ENCODE measurements around the gene RPP21. TPM values are rescaled to one million over a fixed set of nuclear protein-coding genes. Genes with fewer than 3 reads are reported as not detected.

RPP21 gene
- total and polyA plus RNA-seq, 2 donors (not counting 1 experiment from before 2014, with no cell fraction given), result 48.1 to 114 TPM

DNA sequence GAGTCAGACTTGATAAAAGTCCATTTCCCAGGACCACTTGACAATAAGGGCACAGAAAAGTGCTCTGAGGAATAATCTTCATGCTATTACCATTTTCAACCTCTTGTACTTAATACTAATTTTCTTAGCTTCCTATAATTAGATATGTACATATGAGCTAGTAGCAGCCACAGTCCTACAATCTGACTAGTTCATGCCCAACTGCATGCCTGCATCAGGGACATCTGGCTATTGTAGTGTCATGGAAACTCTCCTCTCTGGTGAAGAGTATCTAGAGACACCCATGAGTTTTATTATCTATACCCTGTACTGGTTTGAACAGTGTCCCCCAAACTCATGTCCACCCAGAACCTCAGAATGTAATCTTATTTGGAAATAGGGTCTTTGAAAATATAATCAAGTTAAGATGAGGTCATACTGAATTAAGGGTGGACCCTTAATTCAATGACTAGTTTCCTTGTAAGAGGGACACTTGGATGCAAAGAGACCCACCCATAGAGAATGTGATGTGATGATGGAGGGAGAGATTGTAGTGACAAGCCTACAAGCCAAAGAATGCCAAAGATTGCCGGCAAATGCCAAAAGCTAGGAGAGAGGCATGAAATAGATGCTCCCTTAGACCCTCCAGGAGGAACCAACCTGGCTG, 32.2 kb upstream of the RPP21 start:
- no peak overlapping the region for H3K4me3 Mint-ChIP-seq
- H3K27me3 Mint-ChIP-seq, result no peaks in the 10 kb centered on the region
- Histone ChIP-seq H3K27ac (ENCODE audit: low read length in 2 of 2) (no peak overlapping the region), H3K36me3 (replicated peaks in 1 of 2; ENCODE audit: control extremely low read depth in 1 of 2, control insufficient read depth in 1 of 2, extremely low read depth in 1 of 2, insufficient read depth in 2 of 2, low read length in 1 of 2) (peaks cover 0 to 42% of the 10 kb centered on the region in 2 experiments), H3K4me3 (ENCODE audit: control extremely low read depth in 1 of 5, extremely low read depth in 1 of 5, insufficient read depth in 1 of 5, low read depth in 2 of 5, low read length in 4 of 5) (no peak overlapping the region), H4K20me1 (ENCODE audit: control insufficient read depth, insufficient read depth, low read length, poor library complexity, severe bottlenecking) (peaks cover 95% of the 10 kb centered on the region), H3K4me2 (replicated peaks; ENCODE audit: low read depth, low read length, poor library complexity, severe bottlenecking) (no peak overlapping the region), H3K79me2 (ENCODE audit: control insufficient read depth, insufficient read depth, low read length) (peaks cover 95% of the 10 kb centered on the region), H3K9me3 (ENCODE audit: control extremely low read depth in 1 of 3, control insufficient read depth in 2 of 3, insufficient read depth in 1 of 3, low read length in 2 of 3) (no peaks in the 10 kb centered on the region), H2AFZ (ENCODE audit: insufficient read depth, low read depth, low read length, poor library complexity, severe bottlenecking) (no peak overlapping the region), H3K27me3 (replicated peaks in 1 of 4; ENCODE audit: control extremely low read depth in 1 of 4, control insufficient read depth in 3 of 4, insufficient read depth in 4 of 4, low read length in 3 of 4) (no peaks in the 10 kb centered on the region), H3K9ac (ENCODE audit: low read length) (no peak overlapping the region), H3K4me1 (ENCODE audit: control insufficient read depth in 2 of 2, insufficient read depth in 2 of 2, low read length in 2 of 2) (no peaks in the 10 kb centered on the region)
- TF ChIP-seq EZH2 (IDR thresholded peaks at IDR 0.05; ENCODE audit: borderline replicate concordance, insufficient read depth, low read depth, low read length, poor library complexity, severe bottlenecking), result no peak
- TF ChIP-seq, protein P1, sequence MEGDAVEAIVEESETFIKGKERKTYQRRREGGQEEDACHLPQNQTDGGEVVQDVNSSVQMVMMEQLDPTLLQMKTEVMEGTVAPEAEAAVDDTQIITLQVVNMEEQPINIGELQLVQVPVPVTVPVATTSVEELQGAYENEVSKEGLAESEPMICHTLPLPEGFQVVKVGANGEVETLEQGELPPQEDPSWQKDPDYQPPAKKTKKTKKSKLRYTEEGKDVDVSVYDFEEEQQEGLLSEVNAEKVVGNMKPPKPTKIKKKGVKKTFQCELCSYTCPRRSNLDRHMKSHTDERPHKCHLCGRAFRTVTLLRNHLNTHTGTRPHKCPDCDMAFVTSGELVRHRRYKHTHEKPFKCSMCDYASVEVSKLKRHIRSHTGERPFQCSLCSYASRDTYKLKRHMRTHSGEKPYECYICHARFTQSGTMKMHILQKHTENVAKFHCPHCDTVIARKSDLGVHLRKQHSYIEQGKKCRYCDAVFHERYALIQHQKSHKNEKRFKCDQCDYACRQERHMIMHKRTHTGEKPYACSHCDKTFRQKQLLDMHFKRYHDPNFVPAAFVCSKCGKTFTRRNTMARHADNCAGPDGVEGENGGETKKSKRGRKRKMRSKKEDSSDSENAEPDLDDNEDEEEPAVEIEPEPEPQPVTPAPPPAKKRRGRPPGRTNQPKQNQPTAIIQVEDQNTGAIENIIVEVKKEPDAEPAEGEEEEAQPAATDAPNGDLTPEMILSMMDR (IDR thresholded peaks at IDR 0.05), result no peak
- ChIA-PET CTCF (no interaction called here), POLR2A (no interaction called here)
- intact Hi-C loops (cut with micrococcal nuclease), result no loop called here
- H3K9me3 Mint-ChIP-seq (ENCODE audit: insufficient read depth), result no peaks in the 10 kb centered on the region
- 100% methylated on average over 1 of the region's 1 CpG for WGBS (ENCODE audit: insufficient coverage)
- H3K4me1 Mint-ChIP-seq, result peaks cover 21% of the 10 kb centered on the region
- no peak for DNase-seq
- H3K27ac Mint-ChIP-seq, result no peak overlapping the region
- ATAC-seq (ENCODE audit: low read depth), result no peak

GRCh38 chr6:30315156-30315555, 29.8 kb upstream of the RPP21 start:
- H3K4me3 Mint-ChIP-seq, result no peak overlapping the region
- POLR2A ChIA-PET, result no interaction called here
- ATAC-seq (ENCODE audit: low read depth) (no peak), DNase-seq (no peak)
- Histone ChIP-seq H2AFZ (ENCODE audit: insufficient read depth, low read depth, low read length, poor library complexity, severe bottlenecking) (no peak overlapping the region), H3K27ac (ENCODE audit: low read length in 2 of 2) (no peak overlapping the region), H3K4me1 (ENCODE audit: control insufficient read depth in 2 of 2, insufficient read depth in 2 of 2, low read length in 2 of 2) (no peaks in the 10 kb centered on the region), H3K27me3 (replicated peaks in 1 of 4; ENCODE audit: control extremely low read depth in 1 of 4, control insufficient read depth in 3 of 4, insufficient read depth in 4 of 4, low read length in 3 of 4) (no peaks in the 10 kb centered on the region), H3K9me3 (ENCODE audit: control extremely low read depth in 1 of 3, control insufficient read depth in 2 of 3, insufficient read depth in 1 of 3, low read length in 2 of 3) (no peaks in the 10 kb centered on the region), H3K4me2 (replicated peaks; ENCODE audit: low read depth, low read length, poor library complexity, severe bottlenecking) (no peak overlapping the region), H3K36me3 (replicated peaks in 1 of 2; ENCODE audit: control extremely low read depth in 1 of 2, control insufficient read depth in 1 of 2, extremely low read depth in 1 of 2, insufficient read depth in 2 of 2, low read length in 1 of 2) (peaks cover 0 to 32% of the 10 kb centered on the region in 2 experiments), H4K20me1 (ENCODE audit: control insufficient read depth, insufficient read depth, low read length, poor library complexity, severe bottlenecking) (peaks cover 92% of the 10 kb centered on the region), H3K79me2 (ENCODE audit: control insufficient read depth, insufficient read depth, low read length) (peaks cover 98% of the 10 kb centered on the region), H3K4me3 (ENCODE audit: control extremely low read depth in 1 of 5, extremely low read depth in 1 of 5, insufficient read depth in 1 of 5, low read depth in 2 of 5, low read length in 4 of 5) (no peak overlapping the region), H3K9ac (ENCODE audit: low read length) (no peak overlapping the region)
- CTCF ChIA-PET, result no interaction called here
- H3K4me1 Mint-ChIP-seq, result peaks cover 25% of the 10 kb centered on the region
- TF ChIP-seq EZH2 (IDR thresholded peaks at IDR 0.05; ENCODE audit: borderline replicate concordance, insufficient read depth, low read depth, low read length, poor library complexity, severe bottlenecking), result no peak
- TF ChIP-seq, protein P1 (IDR thresholded peaks at IDR 0.05), result no peak
- intact Hi-C loops (cut with micrococcal nuclease), result no loop called here
- H3K27me3 Mint-ChIP-seq, result no peaks in the 10 kb centered on the region
- WGBS (ENCODE audit: insufficient coverage), result 100% methylated on average over 1 of the region's 3 CpGs
- H3K27ac Mint-ChIP-seq, result no peak overlapping the region
- H3K9me3 Mint-ChIP-seq (ENCODE audit: insufficient read depth), result no peaks in the 10 kb centered on the region
